Head of caudate nucleus (tissue), 42 donors: ENCODE data around the gene SEC16A.

Experiments
- DNase-seq, 42 donors: peaks; one replicate each; pipeline versions ENCODE4 v3.0.0 to v3.0.0-alpha.2; 2020 to 2021; ENCODE audit warnings: mixed read lengths in 7 of 42
- intact Hi-C: fragments of 100-400 bp; cut with DNase I; formaldehyde crosslinking; loops from one replicate; pipeline ENCODE4 v1.15.0; 2022

The SEC16A gene

GRCh38 chr9:136494531-136495215 is 11.8 kb upstream of the SEC16A start:
- intact Hi-C loops, result loop anchor here (10.0 kb wide), 1 partner anchor 50 kb away; the partner anchor contains the start of gene NOTCH1
- DNase-seq, result peak in 36 of 42 donors; percentile 31 to 85 (median 69)

- intact Hi-C loops, result loop anchor here (10.0 kb wide), 1 partner anchor 51 kb away; the partner anchor contains the start of gene NOTCH1
- DNase-seq, result no peak
Observed at GRCh38 chr9:136494012-136494411, 11.2 kb upstream of the SEC16A start.

- DNase-seq, result peak in 8 of 42 donors; percentile 38 to 71 (median 54)
- intact Hi-C loops, result loop anchor here (10.0 kb wide), 1 partner anchor 51 kb away; the partner anchor contains the start of gene NOTCH1
Observed at GRCh38 chr9:136493567-136493971, 10.7 kb upstream of the SEC16A start.

- intact Hi-C loops, result loop anchor here (10.0 kb wide), 1 partner anchor 52 kb away; the partner anchor contains the start of gene NOTCH1
- no peak for DNase-seq
Observed at GRCh38 chr9:136492978-136493522, 10.2 kb upstream of the SEC16A start.

- DNase-seq, result no peak
- intact Hi-C loops, result loop anchor here (2.0 to 10.0 kb wide), 2 partner anchors 55 to 141 kb away; partner anchors contain the start of gene NOTCH1
Observed at GRCh38 chr9:136489731-136490130, 6.9 kb upstream of the SEC16A start.

GRCh38 chr9:136488247-136489214 is 5.7 kb upstream of the SEC16A start:
- intact Hi-C loops, result loop anchor here (2.0 kb wide), 1 partner anchor 142 kb away; no protein-coding TSS in a partner anchor
- peak in 41 of 42 donors; percentile 59 to 89 (median 77) for DNase-seq

- intact Hi-C loops, result loop anchor here (2.0 kb wide), 1 partner anchor 143 kb away; no protein-coding TSS in a partner anchor
- DNase-seq, result no peak
Observed at GRCh38 chr9:136487672-136488071, 4.8 kb upstream of the SEC16A start.

GRCh38 chr9:136486823-136487620 is 4.2 kb upstream of the SEC16A start:
- intact Hi-C loops, result no loop called here
- DNase-seq, result no peak

GRCh38 chr9:136486131-136486530 is 3.3 kb upstream of the SEC16A start:
- intact Hi-C loops, result no loop called here

GRCh38 chr9:136485049-136486045 is 2.5 kb upstream of the SEC16A start:
- intact Hi-C loops, result no loop called here
- peak; percentile 66 to 96 (median 90) for DNase-seq

More at GRCh38 chr9:136486131-136486530, 3.3 kb upstream of the SEC16A start:
- DNase-seq, result no peak

GRCh38 chr9:136484153-136485048 is 1.6 kb upstream of the SEC16A start:
- peak in 3 of 42 donors; percentile 11 to 23 (median 22) for DNase-seq
- intact Hi-C loops, result no loop called here

- intact Hi-C loops, result no loop called here
- peak; percentile 64 to 97 (median 92) for DNase-seq
Observed at GRCh38 chr9:136483589-136484152, 831 bp upstream of the SEC16A start.

- intact Hi-C loops, result no loop called here
- DNase-seq, result peak in 3 of 42 donors; percentile 30 to 37 (median 35)
Observed at GRCh38 chr9:136482046-136482792, 621 bp downstream of the SEC16A start.

- intact Hi-C loops, result no loop called here
Observed at GRCh38 chr9:136481558-136481957, 1.3 kb downstream of the SEC16A start.

More at GRCh38 chr9:136481558-136481957, 1.3 kb downstream of the SEC16A start:
- no peak for DNase-seq
